ENCODE results near the gene TRAPPC12.
A peak's percentile ranks its signal among the peaks of the same experiment; 100 is the strongest.
"Not testable (repeated sequence)": the region's sequence is repeated elsewhere in the genome, so short reads cannot be mapped to it uniquely, and the experiment has no call there.

The TRAPPC12 gene

GRCh38 chr2:3356799-3357198, 22.7 kb upstream of the TRAPPC12 start:
- no peak overlapping the region for H3K27ac Mint-ChIP-seq
- H3K36me3 Mint-ChIP-seq: peaks cover 15% of the 10 kb centered on the region
- H3K4me1 Mint-ChIP-seq: peaks cover 26% of the 10 kb centered on the region
- no peak overlapping the region for H3K4me3 Mint-ChIP-seq
- no peaks in the 10 kb centered on the region for H3K9me3 Mint-ChIP-seq
- no peaks in the 10 kb centered on the region for H3K27me3 Mint-ChIP-seq

GRCh38 chr2:3357446-3357845, 22.0 kb upstream of the TRAPPC12 start:
- not testable (repeated sequence) for H3K9me3 Mint-ChIP-seq, H3K27ac Mint-ChIP-seq, H3K4me3 Mint-ChIP-seq, H3K27me3 Mint-ChIP-seq
- Mint-ChIP-seq H3K4me1 (peaks cover 29% of the 10 kb centered on the region), H3K36me3 (peaks cover 13% of the 10 kb centered on the region)

GRCh38 chr2:3357926-3358325, 21.6 kb upstream of the TRAPPC12 start:
- Mint-ChIP-seq H3K36me3 (peaks cover 9% of the 10 kb centered on the region), H3K9me3 (no peaks in the 10 kb centered on the region), H3K4me1 (peaks cover 33% of the 10 kb centered on the region), H3K27me3 (no peaks in the 10 kb centered on the region), H3K27ac (no peak overlapping the region), H3K4me3 (no peak overlapping the region)

- no peaks in the 10 kb centered on the region for H3K27me3 Mint-ChIP-seq
- no peak overlapping the region for H3K4me3 Mint-ChIP-seq
- H3K4me1 Mint-ChIP-seq: peaks cover 51% of the 10 kb centered on the region
- H3K9me3 Mint-ChIP-seq: no peaks in the 10 kb centered on the region
- H3K27ac Mint-ChIP-seq: no peak overlapping the region
- H3K36me3 Mint-ChIP-seq: peaks cover 6% of the 10 kb centered on the region
These were observed 17.7 kb upstream of the TRAPPC12 start for GRCh38 chr2:3361518-3362389.

GRCh38 chr2:3365219-3365618, 14.3 kb upstream of the TRAPPC12 start:
- Mint-ChIP-seq H3K4me1 (peaks cover 53% of the 10 kb centered on the region), H3K27ac (no peak overlapping the region), H3K27me3 (no peaks in the 10 kb centered on the region), H3K36me3 (peaks cover 18% of the 10 kb centered on the region), H3K4me3 (no peak overlapping the region), H3K9me3 (no peaks in the 10 kb centered on the region)

- Mint-ChIP-seq H3K4me3 (no peak overlapping the region), H3K9me3 (no peaks in the 10 kb centered on the region), H3K4me1 (peaks cover 32% of the 10 kb centered on the region), H3K27ac (no peak overlapping the region), H3K27me3 (no peaks in the 10 kb centered on the region), H3K36me3 (peaks cover 15% of the 10 kb centered on the region)
These were observed 11.2 kb upstream of the TRAPPC12 start for GRCh38 chr2:3368261-3368722.

GRCh38 chr2:3369340-3370181, 9.9 kb upstream of the TRAPPC12 start:
- not testable (repeated sequence) for H3K4me3 Mint-ChIP-seq, H3K27ac Mint-ChIP-seq, H3K27me3 Mint-ChIP-seq, H3K9me3 Mint-ChIP-seq
- H3K36me3 Mint-ChIP-seq: peaks cover 14% of the 10 kb centered on the region
- peaks cover 28% of the 10 kb centered on the region for H3K4me1 Mint-ChIP-seq

GRCh38 chr2:3376821-3377220, 2.7 kb upstream of the TRAPPC12 start:
- H3K36me3 Mint-ChIP-seq: peaks cover 2% of the 10 kb centered on the region
- no peaks in the 10 kb centered on the region for H3K27me3 Mint-ChIP-seq
- H3K4me1 Mint-ChIP-seq: peaks cover 43% of the 10 kb centered on the region
- peak overlapping the region; percentile 98 for H3K4me3 Mint-ChIP-seq
- no peaks in the 10 kb centered on the region for H3K9me3 Mint-ChIP-seq
- peak overlapping the region; percentile 96 for H3K27ac Mint-ChIP-seq

- H3K27ac Mint-ChIP-seq: peak overlapping the region; percentile 96
- H3K4me1 Mint-ChIP-seq: peaks cover 44% of the 10 kb centered on the region
- peak overlapping the region; percentile 98 for H3K4me3 Mint-ChIP-seq
- no peaks in the 10 kb centered on the region for H3K9me3 Mint-ChIP-seq
- H3K36me3 Mint-ChIP-seq: peaks cover 2% of the 10 kb centered on the region
- H3K27me3 Mint-ChIP-seq: no peaks in the 10 kb centered on the region
These were observed 2.2 kb upstream of the TRAPPC12 start for GRCh38 chr2:3377279-3377611.

GRCh38 chr2:3377612-3378432, 1.7 kb upstream of the TRAPPC12 start, which contains the start of gene EIPR1:
TSS of gene EIPR1 (minus strand) at chr2:3377818. CDS start at chr2:3377689, 129 bp downstream.
- Mint-ChIP-seq H3K4me1 (peaks cover 44% of the 10 kb centered on the region), H3K27me3 (no peaks in the 10 kb centered on the region), H3K27ac (peak within 1 kb of the TSS; percentile 96), H3K36me3 (peaks cover 2% of the 10 kb centered on the region), H3K9me3 (no peaks in the 10 kb centered on the region), H3K4me3 (peak within 1 kb of the TSS; percentile 98)

- Mint-ChIP-seq H3K9me3 (no peaks in the 10 kb centered on the region), H3K27me3 (no peaks in the 10 kb centered on the region), H3K27ac (peak overlapping the region; percentile 94), H3K4me1 (peaks cover 49% of the 10 kb centered on the region), H3K36me3 (peaks cover 2% of the 10 kb centered on the region), H3K4me3 (peak overlapping the region; percentile 98)
These were observed 201 bp upstream of the TRAPPC12 start for GRCh38 chr2:3379339-3379646.

GRCh38 chr2:3386448-3386958, 7.0 kb downstream of the TRAPPC12 start:
- H3K36me3 Mint-ChIP-seq: peaks cover 15% of the 10 kb centered on the region

GRCh38 chr2:3387011-3387410, 7.5 kb downstream of the TRAPPC12 start:
- no peak overlapping the region for H3K4me3 Mint-ChIP-seq
- H3K9me3 Mint-ChIP-seq: no peaks in the 10 kb centered on the region
- H3K27ac Mint-ChIP-seq: peak overlapping the region; percentile 38
- peaks cover 13% of the 10 kb centered on the region for H3K36me3 Mint-ChIP-seq
- H3K4me1 Mint-ChIP-seq: peaks cover 39% of the 10 kb centered on the region
- no peaks in the 10 kb centered on the region for H3K27me3 Mint-ChIP-seq

More at GRCh38 chr2:3386448-3386958, 7.0 kb downstream of the TRAPPC12 start:
- Mint-ChIP-seq H3K4me1 (peaks cover 38% of the 10 kb centered on the region), H3K9me3 (no peaks in the 10 kb centered on the region), H3K27me3 (no peaks in the 10 kb centered on the region), H3K4me3 (no peak overlapping the region), H3K27ac (no peak overlapping the region)

- H3K4me1 Mint-ChIP-seq: peaks cover 46% of the 10 kb centered on the region
- H3K27me3 Mint-ChIP-seq: no peaks in the 10 kb centered on the region
- no peak overlapping the region for H3K4me3 Mint-ChIP-seq
- no peak overlapping the region for H3K27ac Mint-ChIP-seq
- H3K9me3 Mint-ChIP-seq: no peaks in the 10 kb centered on the region
- peaks cover 15% of the 10 kb centered on the region for H3K36me3 Mint-ChIP-seq
These were observed 8.3 kb downstream of the TRAPPC12 start for GRCh38 chr2:3387644-3388411.

- no peaks in the 10 kb centered on the region for H3K9me3 Mint-ChIP-seq
- H3K27me3 Mint-ChIP-seq: no peaks in the 10 kb centered on the region
- H3K36me3 Mint-ChIP-seq: peaks cover 15% of the 10 kb centered on the region
- no peak overlapping the region for H3K4me3 Mint-ChIP-seq
- peaks cover 51% of the 10 kb centered on the region for H3K4me1 Mint-ChIP-seq
- H3K27ac Mint-ChIP-seq: no peak overlapping the region
These were observed 8.9 kb downstream of the TRAPPC12 start for GRCh38 chr2:3388412-3388738.
